Measurements from ENCODE around the gene GPATCH3.

Gene GPATCH3

DNA sequence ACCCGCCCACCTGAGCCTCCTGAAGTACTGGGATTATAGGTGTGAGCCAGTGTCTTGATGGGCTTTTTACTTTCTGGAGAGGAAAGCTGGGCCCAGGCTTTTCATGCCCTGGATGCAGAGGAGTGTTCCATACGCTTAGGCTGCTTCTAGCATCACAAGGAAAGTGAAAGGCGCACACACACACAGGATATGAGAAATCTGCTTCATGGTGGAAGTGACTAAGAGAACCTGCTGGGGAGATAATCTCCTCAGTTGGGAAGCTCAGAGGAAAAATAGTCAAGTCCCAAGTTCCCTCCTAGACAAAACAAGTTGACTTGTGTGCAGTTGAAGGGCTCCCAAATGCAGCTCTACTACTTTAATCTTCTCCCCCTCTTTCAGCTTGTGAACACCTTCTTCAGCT, 23.4 kb upstream of the GPATCH3 start:
- TF ChIP-seq JUND (IDR thresholded peaks at IDR 0.05; ENCODE audit: low read depth), result no peak
- in situ Hi-C loops (cut with HindIII; ENCODE audit: low pct_unique_long_range_greater_than_20kb, low sequenced_read_pairs), result no loop called here
- no peak for DNase-seq (ENCODE audit: low read depth in 1 of 2, low spot score in 1 of 2)

DNA sequence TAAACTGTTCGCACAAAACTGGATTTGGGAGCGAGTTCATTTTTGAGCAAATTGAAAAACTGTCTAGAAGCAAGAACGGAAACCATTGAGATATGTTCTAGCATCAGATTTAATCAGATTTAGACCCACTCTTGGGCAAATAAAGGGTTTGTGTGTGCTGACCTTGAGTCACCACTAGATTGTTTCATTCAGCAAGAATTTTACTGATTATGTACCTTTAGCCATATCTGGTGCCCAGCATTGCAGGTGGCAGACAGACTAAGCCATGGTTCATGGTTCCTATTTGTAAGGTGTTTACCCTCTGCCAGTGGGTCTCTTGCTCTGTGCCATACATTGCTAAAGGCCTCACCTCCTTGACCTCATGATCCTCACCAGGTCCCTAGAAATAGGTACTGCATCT, 22.6 kb upstream of the GPATCH3 start:
- in situ Hi-C loops (cut with HindIII; ENCODE audit: low pct_unique_long_range_greater_than_20kb, low sequenced_read_pairs), result no loop called here
- no peak for TF ChIP-seq JUND (IDR thresholded peaks at IDR 0.05; ENCODE audit: low read depth)
- DNase-seq (ENCODE audit: low read depth in 1 of 2, low spot score in 1 of 2), result no peak

DNA sequence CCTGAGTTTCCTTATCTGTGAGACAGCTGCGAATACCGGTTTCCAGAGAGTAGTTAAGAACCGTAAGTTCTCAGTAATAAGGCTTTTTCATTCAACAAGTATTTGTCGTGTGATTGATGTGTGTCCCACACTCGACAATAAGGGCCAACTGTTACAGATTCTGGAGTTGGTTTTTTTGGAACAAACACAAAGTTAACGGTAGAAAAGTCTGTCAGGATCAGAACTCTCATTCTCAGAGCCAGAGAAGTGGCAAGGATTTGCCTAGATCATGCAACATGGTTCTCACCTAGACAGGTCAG, 22.1 kb upstream of the GPATCH3 start:
- TF ChIP-seq JUND (IDR thresholded peaks at IDR 0.05; ENCODE audit: low read depth), result no peak
- in situ Hi-C loops (cut with HindIII; ENCODE audit: low pct_unique_long_range_greater_than_20kb, low sequenced_read_pairs), result no loop called here
- no peak for DNase-seq (ENCODE audit: low read depth in 1 of 2, low spot score in 1 of 2)

DNA sequence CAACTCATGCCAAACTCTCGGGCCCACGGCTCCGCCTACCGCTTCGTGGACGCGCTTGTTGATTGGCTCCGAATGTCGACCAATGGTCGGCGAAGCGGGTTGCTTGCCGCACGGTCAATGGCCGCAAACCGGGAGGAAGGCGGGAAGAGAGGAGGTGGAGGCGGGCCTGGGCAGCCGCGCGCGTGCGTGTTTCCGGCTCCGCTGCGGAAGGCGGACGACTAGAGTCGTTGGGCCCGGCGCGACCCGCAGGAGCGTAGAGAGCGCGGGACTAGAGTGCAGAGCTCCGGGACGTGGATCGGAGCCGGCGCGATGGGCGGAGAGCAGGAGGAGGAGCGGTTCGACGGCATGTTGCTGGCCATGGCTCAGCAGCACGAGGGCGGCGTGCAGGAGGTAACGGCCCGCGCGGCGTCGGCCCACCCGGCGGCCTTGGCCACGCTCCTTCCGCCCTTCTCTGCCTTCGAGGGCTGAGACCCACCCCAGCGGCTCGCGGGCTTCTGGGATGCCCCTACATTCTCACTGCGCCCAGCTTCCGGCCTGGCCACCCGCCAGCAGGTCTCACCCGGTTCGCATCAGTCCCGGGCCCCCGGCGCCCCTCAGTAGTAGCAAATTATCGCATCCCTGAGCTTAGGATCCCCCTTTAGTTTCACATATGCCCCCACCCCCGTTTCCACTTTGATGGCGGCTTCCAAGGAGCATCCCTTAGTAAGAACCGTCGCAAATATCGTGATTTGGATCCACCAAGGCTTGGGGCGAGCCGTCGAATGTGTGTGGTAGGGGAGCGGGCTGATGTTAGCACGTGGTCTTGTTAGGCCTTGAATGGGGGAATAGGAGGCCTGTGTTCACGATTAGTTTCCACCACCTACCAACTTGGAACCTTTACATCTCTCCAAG, 21.5 kb upstream of the GPATCH3 start, which contains the start of gene NUDC:
Gene NUDC, plus strand, starts transcription at position 204 of the 891 bp plus-strand sequence. Its CDS starts 106 bp downstream, at position 310.
- in situ Hi-C loops (cut with HindIII; ENCODE audit: low pct_unique_long_range_greater_than_20kb, low sequenced_read_pairs), result no loop called here
- peak; percentile 85 to 96 for DNase-seq (ENCODE audit: low read depth in 1 of 2, low spot score in 1 of 2)
- no peak for TF ChIP-seq JUND (IDR thresholded peaks at IDR 0.05; ENCODE audit: low read depth)

DNA sequence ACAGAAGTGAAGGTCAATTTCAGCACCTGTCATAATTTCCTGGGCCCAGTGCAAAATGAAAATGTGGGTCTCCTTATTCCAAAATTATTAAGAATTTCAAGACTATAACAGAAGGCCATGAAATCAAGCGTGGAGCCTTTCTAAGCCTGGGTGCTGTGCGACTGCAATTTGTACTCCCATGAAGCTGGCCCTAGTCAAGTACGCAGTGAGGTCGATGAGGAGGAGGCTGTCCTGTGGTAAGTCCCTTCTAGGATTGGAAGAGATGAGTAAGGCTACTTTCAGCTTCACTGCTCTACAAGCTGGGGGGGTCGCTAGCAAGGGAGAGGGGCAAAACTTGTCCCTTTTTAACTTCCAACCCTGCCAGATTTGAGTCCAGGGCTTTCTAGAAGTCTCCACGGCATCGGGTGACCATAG, 20.9 kb upstream of the GPATCH3 start:
- no peak for DNase-seq (ENCODE audit: low read depth in 1 of 2, low spot score in 1 of 2)
- no peak for TF ChIP-seq JUND (IDR thresholded peaks at IDR 0.05; ENCODE audit: low read depth)
- in situ Hi-C loops (cut with HindIII; ENCODE audit: low pct_unique_long_range_greater_than_20kb, low sequenced_read_pairs), result no loop called here

DNA sequence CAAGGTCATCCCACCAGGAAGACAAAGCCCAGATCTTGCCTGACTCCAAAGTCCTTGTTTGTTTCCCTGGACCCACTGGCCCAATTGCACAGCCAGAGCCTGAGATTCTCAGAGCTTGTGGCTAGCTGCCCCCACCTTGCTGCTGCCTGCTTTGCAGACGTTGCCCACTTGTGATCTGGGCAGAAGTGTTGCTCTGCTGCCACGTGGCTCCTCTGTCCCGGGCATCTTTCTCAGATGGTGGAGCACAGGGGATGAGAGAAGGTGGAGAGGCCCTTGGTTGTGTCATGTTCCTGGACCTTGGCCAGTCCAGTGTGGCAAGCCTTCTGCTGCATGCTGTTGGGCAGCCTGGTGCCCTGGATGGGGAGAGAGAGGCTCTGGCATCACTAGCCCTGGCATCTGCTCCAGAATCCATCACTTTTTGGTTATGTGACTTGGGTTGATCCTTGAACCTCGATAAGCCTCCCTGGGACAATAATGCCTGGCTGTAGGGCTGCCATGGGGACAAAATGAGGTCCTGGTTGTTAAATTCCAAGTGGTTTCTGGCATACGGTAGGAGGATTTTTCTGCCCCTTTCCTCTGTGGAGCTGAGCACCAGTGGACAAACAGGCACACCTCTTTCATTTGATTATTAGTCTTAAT, 15.1 kb upstream of the GPATCH3 start:
- TF ChIP-seq JUND (IDR thresholded peaks at IDR 0.05; ENCODE audit: low read depth), result no peak
- no peak for DNase-seq (ENCODE audit: low read depth in 1 of 2, low spot score in 1 of 2)
- in situ Hi-C loops (cut with HindIII; ENCODE audit: low pct_unique_long_range_greater_than_20kb, low sequenced_read_pairs), result no loop called here

DNA sequence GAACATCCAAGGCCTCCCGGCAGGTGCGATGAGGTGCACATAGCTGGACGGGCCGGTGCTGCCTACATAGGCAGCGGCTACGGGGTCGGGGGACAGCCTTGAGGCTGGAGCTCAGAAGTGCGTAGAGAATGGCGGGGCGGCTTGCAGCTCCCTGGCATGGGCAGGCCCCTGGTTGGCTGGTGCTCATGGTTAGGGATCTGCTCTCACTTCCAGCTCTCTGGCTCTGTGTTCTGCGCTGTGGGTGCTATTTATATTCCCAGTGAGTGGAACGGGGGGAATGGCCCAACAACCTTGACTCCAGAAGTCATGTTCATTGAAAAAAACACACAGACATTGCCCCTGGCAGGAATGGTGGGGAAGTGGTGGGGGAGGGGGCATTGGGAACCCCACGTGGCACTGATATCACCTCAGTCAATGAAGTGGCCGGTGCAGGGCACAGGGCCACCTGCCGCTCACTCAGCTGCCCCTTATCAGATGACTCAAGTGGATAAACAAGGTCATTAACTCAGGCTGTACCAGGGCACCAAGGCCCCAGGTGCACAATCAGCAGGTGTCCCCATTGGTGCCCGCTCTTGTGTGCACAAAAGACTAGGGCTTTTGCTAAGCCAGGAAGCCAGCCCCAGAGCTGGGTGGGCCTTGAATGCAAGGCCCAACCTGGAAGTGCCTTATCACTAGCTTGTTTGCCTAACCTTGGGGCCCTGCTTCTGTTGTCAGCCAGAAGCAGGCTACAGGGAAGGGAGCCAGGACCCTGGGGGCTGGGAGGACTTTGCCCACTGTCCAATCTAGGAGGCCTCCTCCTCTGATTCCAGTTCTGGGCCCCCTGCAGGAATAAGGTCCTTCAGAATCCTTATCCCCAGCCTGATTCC, 13.7 kb upstream of the GPATCH3 start, which contains the start of gene NR0B2:
Gene NR0B2, minus strand, starts transcription at position 222 of the 866 bp plus-strand sequence. Its CDS starts 35 bp downstream, at position 187.
- in situ Hi-C loops (cut with HindIII; ENCODE audit: low pct_unique_long_range_greater_than_20kb, low sequenced_read_pairs), result no loop called here
- no peak for TF ChIP-seq JUND (IDR thresholded peaks at IDR 0.05; ENCODE audit: low read depth)
- DNase-seq (ENCODE audit: low read depth in 1 of 2, low spot score in 1 of 2), result no peak

DNA sequence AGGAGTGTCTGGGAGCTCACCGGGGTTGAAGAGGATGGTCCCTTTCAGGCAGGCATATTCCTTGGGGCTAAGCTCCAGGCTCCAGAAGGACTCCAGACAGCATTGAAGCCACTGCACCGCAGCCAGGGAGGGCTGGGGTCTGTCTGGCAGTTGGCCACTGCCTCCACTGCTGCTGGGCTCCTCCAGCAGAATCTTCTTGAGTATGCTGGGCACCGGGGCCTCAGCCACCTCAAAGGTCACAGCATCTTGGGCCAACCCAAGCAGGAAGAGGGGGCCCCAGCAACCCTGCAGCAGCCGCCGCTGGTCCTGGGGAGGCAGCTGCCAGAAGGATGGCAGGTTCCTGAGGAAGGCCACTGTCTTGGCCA, 13.1 kb upstream of the GPATCH3 start:
- DNase-seq (ENCODE audit: low read depth in 1 of 2, low spot score in 1 of 2), result no peak
- in situ Hi-C loops (cut with HindIII; ENCODE audit: low pct_unique_long_range_greater_than_20kb, low sequenced_read_pairs), result no loop called here
- TF ChIP-seq JUND (IDR thresholded peaks at IDR 0.05; ENCODE audit: low read depth), result no peak

DNA sequence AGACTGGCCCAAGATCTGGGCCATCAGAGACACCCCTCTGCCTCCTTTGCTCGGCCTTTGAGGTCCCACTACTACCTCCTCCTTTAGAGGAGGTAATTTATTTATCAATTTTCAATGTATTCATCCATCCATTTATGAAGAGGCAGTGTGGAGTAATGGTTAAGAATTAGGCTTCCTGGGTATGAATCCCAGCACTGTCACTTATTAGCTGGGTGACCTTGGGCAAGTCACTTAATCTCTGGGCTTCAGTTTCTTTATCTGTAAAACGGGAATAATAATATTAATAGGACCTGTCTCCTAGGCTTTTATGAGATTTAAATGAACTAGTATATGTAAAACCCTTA, 11.9 kb upstream of the GPATCH3 start:
- TF ChIP-seq JUND (IDR thresholded peaks at IDR 0.05; ENCODE audit: low read depth), result no peak
- no peak for DNase-seq (ENCODE audit: low read depth in 1 of 2, low spot score in 1 of 2)
- in situ Hi-C loops (cut with HindIII; ENCODE audit: low pct_unique_long_range_greater_than_20kb, low sequenced_read_pairs), result no loop called here

DNA sequence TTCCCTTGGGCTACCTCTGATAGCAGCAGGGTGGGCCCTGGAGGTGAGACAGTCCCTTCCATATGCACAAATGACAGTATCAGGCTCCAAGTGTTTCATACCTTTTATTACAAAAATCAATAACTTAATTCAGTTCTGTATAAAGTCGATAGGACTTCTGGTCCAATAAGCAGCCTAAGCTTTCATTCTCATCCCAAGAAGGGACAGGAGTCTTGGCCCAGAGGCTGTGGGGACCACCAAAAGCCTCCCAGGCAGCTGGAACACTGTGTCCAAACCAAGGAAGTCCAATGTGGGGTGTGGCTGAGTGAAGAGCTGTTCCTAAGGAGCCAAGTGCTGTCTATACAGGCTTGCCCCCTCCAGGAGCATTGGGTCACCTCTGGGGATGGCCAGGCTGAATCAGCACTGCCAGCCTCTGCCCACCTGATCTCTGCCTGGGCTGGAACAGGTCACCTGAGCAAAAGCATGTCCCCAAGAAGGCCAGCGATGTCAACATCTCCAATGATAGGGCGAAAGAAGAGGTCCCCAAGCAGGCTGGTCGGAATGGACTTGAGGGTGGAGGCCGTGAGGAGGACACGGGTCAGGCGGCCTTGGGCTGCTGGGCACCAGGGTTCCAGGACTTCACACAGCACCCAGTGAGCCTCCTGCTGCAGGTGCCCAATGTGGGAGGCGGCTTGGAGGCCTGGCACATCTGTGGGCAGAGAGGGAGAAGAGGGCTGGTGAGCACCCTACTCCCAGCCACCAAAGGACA, 11.3 kb upstream of the GPATCH3 start:
- DNase-seq (ENCODE audit: low read depth in 1 of 2, low spot score in 1 of 2), result no peak
- TF ChIP-seq JUND (IDR thresholded peaks at IDR 0.05; ENCODE audit: low read depth), result no peak
- in situ Hi-C loops (cut with HindIII; ENCODE audit: low pct_unique_long_range_greater_than_20kb, low sequenced_read_pairs), result no loop called here

DNA sequence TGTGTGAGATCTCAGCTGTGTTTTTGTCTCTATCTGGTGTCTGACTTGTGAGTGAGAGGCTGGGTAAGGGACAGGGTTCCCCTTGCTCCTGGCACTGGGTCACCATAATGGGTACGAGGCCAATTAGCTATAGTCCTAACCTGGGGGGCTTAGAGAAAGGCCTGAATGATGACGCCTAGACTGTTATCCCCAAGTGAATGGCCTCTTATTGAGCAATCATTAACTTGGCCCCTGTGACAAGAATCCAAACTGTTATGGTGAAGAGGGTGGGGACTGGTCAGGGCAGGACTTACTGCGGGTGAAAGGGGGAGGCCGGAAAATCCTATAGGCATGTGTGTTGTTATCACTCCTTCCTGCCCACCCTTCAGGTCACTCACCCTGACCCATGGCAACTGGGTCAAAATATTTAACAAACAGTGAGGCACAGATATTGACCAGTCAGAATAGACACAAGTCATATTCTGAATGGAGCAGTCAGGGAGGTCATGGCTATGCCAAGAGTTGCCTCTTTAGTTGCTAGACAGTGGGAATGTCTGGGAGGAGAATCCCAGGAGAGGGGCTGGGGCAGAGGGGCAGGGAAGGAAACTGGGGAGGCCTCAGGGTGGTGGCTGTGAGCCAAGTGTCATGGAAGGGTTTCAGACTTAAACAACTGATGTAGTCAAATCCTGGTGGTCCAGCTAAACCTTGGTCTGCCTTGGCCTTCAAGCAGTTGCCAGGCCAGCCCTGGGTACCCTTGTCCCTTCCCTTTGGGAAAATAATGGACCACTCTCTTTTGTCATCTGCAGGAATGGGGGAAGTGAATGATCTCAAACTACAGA, 10.3 kb upstream of the GPATCH3 start:
- DNase-seq (ENCODE audit: low read depth in 1 of 2, low spot score in 1 of 2), result no peak
- TF ChIP-seq JUND (IDR thresholded peaks at IDR 0.05; ENCODE audit: low read depth), result no peak
- in situ Hi-C loops (cut with HindIII; ENCODE audit: low pct_unique_long_range_greater_than_20kb, low sequenced_read_pairs), result no loop called here
